HG03575 (cell line): Measurements from ENCODE around the gene MRPS12.
"Not testable (repeated sequence)": the region's sequence is repeated elsewhere in the genome, so short reads cannot be mapped to it uniquely, and the experiment has no call there.

ENCODE experiments used
- ATAC-seq: cut with Tn5 transposase; IDR thresholded peaks from one replicate; pipeline ENCODE4 v1.9.1; 2021; ENCODE audit not compliant: unreplicated experiment, insufficient number of reproducible peaks, low FRiP score; ENCODE audit errors: extremely low read depth

MRPS12 gene

DNA sequence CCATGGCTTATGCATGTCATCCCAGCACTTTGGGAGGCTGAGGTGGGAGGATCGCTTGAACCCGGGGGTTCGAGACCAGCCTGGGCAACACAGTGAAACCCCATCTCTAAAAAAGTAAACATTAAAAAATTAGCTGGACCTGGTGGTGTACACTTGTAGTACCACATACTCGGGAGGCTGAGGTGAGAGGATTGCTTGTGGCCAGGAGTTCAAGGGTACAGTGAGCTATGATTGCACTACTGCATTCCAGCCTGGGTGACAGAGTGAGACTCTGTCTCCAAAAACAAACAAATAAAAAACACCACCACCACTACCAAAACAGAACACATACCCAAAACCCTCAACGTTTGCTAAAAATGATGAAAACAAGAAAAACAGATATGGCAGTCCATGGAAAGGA is 28.9 kb downstream of the MRPS12 start:
- ATAC-seq = no peak

- ATAC-seq = no peak
Observed at GRCh38 chr19:38964738-38965137, 34.0 kb downstream of the MRPS12 start.

DNA sequence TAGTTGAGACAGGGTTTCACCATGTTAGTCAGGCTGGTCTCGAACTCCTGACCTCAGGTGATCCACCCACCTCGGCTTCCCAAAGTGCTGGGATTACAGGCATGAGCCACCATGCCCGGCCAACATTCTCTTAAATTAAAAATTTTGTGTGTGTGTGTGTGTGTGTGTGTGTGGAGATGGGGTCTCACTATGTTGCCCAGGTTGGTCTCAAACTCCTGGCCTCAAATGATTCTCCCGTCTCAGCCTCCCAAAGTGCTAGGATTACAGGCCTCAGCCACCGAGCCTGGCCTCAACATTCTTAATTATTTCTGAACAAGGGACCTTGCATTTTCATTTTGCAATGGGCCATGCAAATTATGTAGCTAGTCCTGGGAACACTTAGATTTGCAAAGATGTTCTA is 35.4 kb downstream of the MRPS12 start:
- not testable (repeated sequence) for ATAC-seq

GRCh38 chr19:38970664-38971532 is 40.2 kb downstream of the MRPS12 start:
- ATAC-seq = no peak

DNA sequence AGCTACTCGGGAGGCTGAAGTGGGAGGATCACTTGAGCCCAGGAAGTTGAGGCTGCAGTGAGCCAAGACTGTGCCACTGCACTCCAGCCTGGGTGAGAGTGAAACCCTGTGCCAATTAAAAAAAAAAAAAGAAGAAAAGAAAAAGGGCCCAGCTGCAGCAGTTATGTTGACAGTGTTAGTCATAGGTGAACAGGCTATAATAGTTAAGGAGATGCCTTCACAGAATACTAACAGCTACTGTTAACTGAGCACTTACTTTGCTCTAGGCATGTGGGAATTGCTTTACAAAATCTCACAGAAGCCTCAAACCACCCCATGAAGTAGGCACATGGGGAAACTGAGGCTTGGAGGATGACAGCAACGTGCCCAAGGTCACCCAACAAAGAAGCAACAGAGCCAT is 40.9 kb downstream of the MRPS12 start:
- ATAC-seq = no peak

GRCh38 chr19:38974624-38975213 is 44.0 kb downstream of the MRPS12 start:
- ATAC-seq = no peak

GRCh38 chr19:38975214-38975860 is 44.6 kb downstream of the MRPS12 start, which contains the start of gene FBXO17:
Gene FBXO17 (minus strand): TSS chr19:38975742. CDS start chr19:38950319, 25,423 bp downstream.
- ATAC-seq = no peak

DNA sequence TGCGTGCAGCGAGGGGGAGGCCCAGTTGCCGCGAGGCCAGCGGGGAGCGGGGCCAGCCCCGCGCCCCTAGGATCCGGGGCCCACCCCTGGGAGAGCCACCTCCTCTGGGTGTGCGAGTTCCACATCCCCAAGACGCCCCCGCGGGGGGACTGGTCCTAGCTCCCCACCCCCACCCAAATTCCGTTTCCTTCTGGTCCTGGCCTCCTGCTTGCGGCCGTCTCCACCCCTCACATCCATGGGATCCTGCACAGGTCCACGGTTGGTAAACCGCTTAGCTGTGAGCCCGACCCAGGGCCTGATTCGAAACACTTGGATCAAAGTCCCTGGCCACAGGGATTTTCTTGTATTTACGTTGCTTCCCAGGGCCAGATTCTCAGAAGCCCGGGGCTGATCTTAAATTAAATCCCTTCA is 45.1 kb downstream of the MRPS12 start:
- no peak for ATAC-seq

- no peak for ATAC-seq
Observed at GRCh38 chr19:38977445-38978325, 46.9 kb downstream of the MRPS12 start.

GRCh38 chr19:38978326-38978689 is 47.6 kb downstream of the MRPS12 start:
- no peak for ATAC-seq

DNA sequence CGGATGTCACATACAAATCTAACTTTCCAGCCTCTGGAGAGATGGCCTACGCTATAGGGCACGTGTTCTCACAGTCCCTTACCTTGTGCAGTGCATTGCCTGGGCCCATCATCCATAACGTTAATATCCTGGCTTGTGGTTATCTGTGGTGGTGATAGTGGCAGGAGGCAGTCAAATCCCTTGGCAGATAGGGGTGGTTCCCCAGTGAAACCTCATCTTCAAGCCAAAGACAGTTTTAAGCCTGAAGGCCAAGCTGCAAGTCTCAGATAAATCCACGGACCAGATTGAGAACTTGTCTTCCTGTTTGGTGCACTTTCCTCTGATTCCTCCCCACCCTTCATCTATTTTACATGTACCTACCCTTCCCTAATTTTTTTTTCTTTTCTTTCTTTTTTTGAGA is 49.1 kb downstream of the MRPS12 start:
- ATAC-seq = no peak

DNA sequence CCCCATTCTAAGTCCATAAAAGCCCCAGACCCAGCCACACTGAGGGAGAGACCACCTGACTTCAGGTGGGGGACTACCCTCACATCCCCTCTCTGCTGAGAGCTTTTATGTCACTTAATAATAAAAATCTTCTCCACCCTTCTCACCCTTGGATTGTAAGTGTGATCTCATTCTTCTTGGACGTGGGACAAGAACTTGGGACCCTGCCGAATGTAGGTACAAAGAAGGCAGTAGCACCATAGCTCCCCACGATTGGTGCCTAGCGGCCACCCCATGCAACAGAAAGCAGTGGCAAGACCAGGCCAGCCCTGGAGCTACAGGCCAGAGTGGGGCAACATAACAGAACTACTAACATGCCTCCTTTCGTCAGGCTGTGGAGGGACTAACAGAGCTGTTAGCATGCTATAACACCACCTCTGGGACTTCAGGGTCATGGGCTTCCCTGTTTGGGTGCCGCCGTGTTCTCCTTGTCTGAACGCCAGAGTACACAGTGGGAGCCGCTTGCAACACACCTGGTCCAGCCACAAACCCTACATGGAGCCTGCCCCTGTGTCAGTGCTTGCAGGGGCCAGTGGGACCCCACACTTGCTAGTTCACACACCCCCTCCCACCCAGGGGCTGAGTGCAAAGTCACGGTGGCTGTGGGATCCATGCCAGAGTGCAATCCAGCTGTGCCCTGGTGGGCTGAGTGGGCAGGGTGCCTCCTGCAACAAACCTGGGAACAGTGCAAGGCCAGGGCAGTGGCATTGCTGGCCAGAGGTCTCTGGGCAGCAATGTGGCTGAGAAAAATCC is 50.0 kb downstream of the MRPS12 start:
- no peak for ATAC-seq
